Measurements from ENCODE around the gene CLIC4.
"Not testable (repeated sequence)": the region's sequence is repeated elsewhere in the genome, so short reads cannot be mapped to it uniquely, and the experiment has no call there.

Gene CLIC4

DNA sequence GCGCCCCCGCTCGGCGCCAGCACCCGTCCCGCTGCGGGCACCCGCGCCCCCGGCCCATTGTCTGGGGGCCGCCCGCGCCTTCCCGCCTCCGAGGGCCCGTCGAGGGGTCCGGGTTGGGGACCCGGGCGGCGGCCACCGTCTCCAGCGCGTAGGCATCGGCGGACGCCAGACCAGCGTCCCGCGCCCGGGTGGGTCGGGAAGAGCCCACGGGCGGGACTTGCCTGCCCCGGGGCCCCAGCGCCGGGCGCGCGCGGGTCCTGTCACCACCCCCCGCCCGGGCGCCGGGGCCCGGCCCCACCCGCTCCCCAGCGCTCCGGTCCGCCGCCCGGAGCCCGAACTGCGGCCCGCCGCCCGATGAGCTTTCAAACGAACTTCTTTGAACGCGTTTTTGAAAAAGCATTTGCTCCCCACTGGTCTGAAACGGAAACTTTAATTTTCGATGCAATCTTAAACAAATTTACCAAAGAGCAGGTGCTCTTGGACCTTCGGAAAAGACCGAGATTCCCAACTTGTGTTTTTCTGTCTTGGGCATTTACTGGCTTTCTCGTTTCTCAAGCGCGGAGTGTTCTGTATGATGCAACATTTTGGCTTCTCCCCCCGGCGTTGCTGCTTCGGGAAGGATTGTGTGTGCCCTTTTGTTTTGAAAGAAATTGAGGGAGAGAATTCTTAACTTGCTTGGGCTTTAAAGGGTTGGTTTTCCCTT is 615 bp downstream of the CLIC4 start:
- DNase-seq = peak; percentile 70

GRCh38 chr1:24748191-24749121 is 3.2 kb downstream of the CLIC4 start:
- DNase-seq = peak; percentile 36

DNA sequence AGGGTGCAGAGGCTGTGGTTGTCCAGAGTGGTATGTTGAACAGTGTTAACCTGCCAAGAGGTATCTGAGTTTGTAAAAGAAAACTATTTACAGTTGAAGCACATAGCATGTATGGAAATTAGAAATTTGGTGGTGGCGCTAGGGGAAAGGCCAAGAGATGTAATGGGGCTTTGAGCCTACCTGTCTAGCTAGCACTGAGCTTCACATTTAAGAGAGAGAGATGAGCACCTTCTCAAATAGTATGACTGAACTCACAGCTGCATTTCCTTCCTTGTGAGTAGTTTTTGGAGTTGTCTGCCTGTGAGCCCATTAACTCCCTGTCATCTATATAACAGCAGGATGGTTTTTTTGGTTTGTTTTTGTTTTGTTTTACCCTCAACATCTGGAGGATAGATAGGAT is 4.0 kb downstream of the CLIC4 start:
- DNase-seq = no peak

DNA sequence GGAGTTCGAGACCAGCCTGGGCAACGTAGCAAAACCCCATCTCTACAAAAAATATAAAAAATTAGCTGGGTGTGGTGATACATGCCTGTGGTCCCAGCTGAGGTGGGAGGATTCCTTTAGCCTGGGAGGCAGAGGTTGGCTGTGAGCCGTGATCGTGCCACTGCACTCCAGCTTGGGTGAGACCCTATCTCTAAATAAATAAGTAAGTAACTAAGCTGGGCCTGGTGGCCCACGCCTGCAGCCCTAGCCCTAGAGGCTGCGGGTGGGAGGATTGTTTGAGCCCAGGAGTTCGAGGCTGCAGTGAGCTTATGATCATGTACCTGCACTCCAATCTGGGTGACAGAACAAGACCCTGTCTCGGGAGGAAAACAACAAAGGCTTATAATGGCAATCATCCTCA is 4.6 kb downstream of the CLIC4 start:
- no peak for DNase-seq

GRCh38 chr1:24751833-24752232 is 6.6 kb downstream of the CLIC4 start:
- no peak for DNase-seq

DNA sequence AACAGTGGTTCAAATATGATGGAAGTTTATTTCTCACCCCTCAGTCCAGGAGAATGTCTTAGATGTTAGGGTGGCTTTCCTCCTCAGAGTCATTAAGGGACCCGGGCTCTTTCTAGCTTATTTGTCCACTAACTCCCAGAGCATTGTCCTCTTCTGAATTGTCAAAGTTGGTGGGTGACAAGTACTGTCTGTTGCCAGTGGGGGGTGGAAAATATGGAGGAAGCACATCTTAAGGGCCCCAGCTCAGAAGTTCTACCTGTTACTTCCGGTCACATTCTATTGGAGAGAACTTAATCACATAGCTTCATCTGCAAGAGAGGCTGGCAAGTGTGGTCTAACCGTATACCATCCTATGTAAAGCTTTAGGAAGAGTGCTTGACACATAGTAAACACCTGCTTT is 7.1 kb downstream of the CLIC4 start:
- DNase-seq = no peak

DNA sequence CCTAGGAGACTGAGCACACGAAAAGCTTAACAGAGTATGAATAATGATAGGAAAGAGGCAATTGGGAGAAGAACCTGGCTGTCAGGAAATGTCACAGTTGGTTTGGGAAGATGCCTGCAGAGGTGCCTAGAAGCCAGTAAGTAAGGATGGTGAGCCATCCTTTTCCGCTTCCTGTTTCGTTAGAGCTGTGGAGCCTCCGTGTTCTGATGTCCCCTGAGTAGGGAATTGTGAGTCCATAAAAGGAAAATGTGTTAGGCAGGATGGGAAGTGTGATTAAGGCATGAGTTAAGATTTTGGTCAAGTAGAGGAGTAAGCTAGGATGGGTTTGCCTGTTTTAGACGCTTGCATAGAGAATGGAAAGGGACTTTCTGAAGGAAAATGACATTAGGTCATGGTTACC is 9.0 kb downstream of the CLIC4 start:
- peak; percentile 72 for DNase-seq

GRCh38 chr1:24755323-24755722 is 10.1 kb downstream of the CLIC4 start:
- not testable (repeated sequence) for DNase-seq

DNA sequence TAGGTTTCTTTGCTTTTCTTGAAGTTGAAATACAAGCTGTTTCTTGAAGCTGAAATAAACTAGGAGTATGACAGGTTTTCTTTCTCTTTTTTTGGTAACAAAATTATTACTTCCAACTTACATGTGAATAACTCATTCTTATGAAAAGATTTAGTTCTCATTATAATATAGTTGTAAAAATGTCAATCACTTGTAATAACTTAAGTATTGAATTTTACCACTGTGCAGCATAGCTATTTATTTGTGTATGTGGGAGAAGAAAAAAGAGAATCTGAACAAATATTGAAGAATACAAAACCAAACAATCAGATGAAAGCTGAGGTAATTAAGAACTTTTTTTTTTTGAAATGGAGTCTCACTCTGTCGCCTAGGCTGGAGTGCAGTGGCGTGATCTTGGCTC is 11.1 kb downstream of the CLIC4 start:
- no peak for DNase-seq

DNA sequence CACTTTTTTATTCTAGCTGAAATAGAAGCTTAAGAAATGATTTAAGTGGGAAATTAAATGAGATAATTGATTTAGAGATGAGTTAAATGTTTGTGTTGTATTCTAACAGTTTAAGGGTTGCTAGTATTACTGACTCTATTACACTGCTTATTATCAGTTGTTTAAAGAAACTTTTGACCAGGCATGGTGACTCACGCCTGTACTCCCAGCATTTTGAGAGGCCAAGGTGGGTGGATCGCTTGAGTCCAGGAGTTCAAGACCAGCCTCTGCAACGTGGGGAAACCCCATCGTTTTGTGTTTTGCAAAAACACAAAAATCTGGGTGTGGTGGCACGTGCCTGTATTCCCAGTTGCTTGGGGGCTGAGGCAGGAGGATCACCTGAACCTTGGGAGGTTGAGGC is 14.2 kb downstream of the CLIC4 start:
- no peak for DNase-seq

DNA sequence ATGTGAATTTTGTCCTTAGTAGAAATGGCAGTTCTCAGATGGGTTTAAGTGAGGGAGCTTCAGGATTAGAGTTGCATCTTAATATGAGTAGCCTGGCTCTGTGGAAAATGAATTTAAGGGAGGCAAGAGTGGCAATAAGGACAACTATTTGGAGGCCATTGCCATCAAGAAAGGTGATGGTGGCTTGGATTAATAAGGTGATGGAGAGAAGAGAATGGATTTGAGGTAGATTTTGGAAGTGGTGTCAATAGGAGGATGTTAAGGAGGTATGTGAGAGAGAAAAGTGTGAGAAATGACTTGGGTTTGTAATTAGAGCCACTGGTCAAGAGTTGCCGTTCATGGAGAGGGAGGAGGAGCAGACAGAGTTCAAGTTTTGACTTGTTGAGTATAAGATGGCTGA is 16.3 kb downstream of the CLIC4 start:
- DNase-seq = no peak

- DNase-seq = no peak
Measured at GRCh38 chr1:24762133-24762676, 17.0 kb downstream of the CLIC4 start.

DNA sequence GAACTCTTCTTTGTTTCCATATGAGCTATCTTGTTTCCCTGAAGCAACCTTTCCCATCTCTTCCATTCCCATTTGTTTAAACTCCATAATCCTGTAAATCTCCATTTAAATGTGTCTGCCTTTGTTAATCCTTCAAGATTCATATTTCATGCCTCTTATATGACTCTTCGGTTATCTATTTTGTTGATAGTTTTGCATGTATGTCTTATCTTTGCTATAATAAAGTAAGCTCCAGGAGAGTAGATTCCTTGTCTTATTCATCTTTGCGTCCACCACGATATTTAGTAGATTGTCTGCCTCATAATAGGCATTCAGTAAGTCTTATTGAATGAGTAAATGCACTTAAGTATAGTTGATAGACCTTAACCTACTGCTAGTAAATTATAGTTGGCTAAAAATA is 18.4 kb downstream of the CLIC4 start:
- no peak for DNase-seq

DNA sequence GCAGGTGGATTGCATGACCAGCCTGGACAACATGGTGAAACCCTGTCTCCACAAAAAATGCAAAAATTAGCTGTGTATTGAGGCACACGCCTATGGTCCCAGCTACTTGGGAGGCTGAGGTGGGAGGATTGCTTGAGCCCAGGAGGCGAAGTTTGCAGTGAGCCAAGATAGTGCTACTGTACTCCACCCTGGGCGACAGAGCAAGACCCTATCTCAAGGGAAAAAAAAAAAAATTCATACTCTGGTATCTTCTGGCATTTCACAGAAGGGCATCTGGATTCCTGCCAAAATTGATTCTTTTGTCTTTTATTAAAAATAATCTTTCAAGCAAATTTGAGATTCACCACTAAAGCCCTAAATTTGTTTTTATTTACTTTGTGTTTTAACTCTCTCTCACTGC is 19.2 kb downstream of the CLIC4 start:
- no peak for DNase-seq

DNA sequence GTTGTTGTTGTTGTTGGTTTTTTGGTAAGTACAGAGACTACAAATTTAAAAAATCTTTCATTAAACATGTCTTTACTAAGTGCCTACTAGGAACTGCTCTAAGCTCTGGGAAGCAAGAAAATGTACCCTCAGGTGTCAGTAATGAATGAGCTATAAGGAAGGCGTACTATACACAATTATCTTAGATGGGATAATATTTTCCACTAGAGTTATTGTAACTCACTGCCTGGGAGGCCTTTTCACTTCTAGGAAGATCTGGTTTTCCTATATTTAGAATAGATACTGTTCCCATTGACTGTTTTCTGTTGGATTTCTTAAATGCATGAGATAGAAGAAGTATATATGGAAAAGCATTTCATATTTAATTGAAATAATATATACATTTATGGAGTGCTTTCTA is 19.6 kb downstream of the CLIC4 start:
- DNase-seq = no peak

DNA sequence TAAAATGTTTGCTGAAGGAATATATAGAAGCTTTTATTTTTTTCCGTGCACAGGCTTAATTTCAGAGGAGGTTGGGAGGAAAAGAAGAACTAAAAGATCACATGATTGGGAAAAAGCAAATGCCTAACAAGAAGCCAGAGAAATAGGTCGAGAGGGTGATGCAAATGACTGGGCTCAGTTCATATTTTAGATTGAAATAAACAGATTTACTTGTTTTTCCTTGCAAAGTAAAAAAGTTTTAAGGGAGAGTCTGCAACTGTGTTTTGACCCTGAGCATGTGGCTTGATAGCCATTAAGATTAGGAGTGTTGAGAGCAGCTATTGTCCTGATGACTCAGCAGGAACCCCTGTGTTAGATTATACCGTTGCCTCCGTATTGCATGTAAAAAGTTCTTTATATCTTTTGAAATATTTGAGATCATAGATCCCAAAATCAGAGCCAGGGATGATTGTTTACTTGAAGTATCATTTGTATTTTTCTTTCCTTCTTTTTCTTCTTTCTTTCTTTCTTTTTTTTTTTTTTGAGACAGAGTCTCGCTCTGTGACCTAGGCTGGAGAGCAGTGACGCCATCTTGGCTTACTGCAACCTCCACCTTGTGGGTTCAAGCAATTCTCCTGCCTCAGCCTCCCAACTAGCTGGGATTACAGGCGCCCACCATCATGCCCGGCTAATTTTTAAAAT is 20.2 kb downstream of the CLIC4 start:
- peak; percentile 55 for DNase-seq

GRCh38 chr1:24767351-24767750 is 22.1 kb downstream of the CLIC4 start:
- no peak for DNase-seq

DNA sequence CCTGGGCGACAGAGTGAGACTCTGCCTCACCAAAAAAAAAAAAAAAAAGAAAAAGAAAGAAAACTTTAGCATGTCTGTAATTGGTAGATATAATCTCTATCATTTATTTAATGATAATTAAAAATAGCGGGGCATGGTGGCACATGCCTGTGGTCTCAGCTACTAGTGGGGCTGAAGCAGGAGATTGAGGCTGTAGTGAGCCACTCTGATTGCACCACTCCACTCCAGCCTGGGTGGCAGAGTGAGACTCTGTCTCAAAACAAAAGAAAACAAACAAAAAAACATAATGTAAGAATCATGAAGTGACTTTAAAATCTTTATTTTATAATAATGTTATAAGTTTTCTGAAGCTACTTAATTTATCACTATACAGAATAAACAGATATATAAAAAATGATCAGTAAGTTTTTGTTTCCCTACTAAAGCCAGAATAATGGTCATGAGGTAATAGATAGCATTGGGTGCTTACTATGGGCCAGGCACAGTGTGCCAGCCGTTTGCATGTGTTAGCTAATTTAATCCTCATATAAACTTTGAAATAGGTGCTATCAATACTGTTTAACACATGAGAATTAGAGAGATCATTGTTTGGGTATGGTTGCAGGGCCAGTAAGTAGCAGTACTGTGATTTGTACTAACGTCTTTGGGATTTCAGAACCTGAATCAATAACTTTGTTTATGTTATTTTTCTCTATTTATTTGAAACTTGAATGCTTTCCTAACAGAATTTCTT is 23.8 kb downstream of the CLIC4 start:
- peak; percentile 41 for DNase-seq

GRCh38 chr1:24769656-24770651 is 24.7 kb downstream of the CLIC4 start:
- DNase-seq = peak; percentile 97

DNA sequence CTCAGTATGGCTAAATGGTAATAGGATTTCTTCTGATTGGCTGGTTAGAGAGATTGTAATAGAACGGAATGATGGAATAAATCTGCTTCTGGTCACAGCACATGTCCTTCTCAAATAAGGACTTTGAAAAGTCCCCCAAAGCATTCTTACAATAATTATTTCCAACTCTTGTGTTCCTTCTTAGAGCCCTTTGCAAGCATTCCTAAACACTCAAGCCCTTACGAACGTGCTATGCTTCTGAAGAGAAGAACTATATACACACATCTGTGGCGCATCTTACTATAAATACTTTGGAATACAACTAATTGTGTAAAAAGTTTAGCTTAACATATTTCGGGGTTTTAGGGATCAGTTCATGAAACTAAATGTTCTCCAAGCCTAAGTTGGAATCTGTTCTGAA is 25.6 kb downstream of the CLIC4 start:
- peak; percentile 71 for DNase-seq

GRCh38 chr1:24771574-24771973 is 26.3 kb downstream of the CLIC4 start:
- no peak for DNase-seq
